Measurements from ENCODE around the gene TEX22.

- TF ChIP-seq POLR2A (IDR thresholded peaks at IDR 0.05; ENCODE audit: low read length) (no peak), GATA1 (IDR thresholded peaks at IDR 0.05; ENCODE audit: low read depth, low read length) (no peak)
Observed at GRCh38 chr14:105410642-105411016, 12.3 kb downstream of the TEX22 start.
